GM12878 (cell line): ENCODE measurements around the gene FOXJ3. TPM values are rescaled to one million over a fixed set of nuclear protein-coding genes. Genes with fewer than 3 reads are reported as not detected.

Experiments
- ATAC-seq: fragments of 200-7000 bp; cut with Tn5 transposase; 3 replicates; pipeline ENCODE4 v1.9.1; 2020; ENCODE audit warnings: mild to moderate bottlenecking, moderate library complexity
- BruUV-seq: library from RNA; stranded (reverse); fragments of 400-500 nt; replicated peaks from 2 replicates; lab custom pipeline; 2021; lab: Mats Ljungman, UMichigan
- CTCF ChIA-PET: fragments of 300-600 bp; sonication (Branson Sonifier 250); formaldehyde crosslinking; extraction: SDS; loops from one replicate; lab custom pipeline; 2021; ENCODE audit warnings: inconsistent platforms; lab: Yijun Ruan, JAX
- POLR2A ChIA-PET: fragments of 350-600 bp; formaldehyde crosslinking; extraction: SDS; loops from one replicate; lab custom pipeline; 2021; ENCODE audit warnings: inconsistent platforms; lab: Charles Lee
- RAD21 ChIA-PET: fragments of 300-600 bp; sonication (Branson Sonifier 250); formaldehyde crosslinking; loops from one replicate; lab custom pipeline; 2023; ENCODE audit warnings: antibody characterized with exemption; ENCODE audit not compliant: unreplicated experiment; lab: Charles Lee
- SMC1A ChIA-PET: fragments of 300-600 bp; sonication (Branson Sonifier 250); formaldehyde crosslinking; loops from one replicate; lab custom pipeline; 2023; ENCODE audit not compliant: unreplicated experiment, uncharacterized antibody; lab: Charles Lee
- DNase-seq: peaks from one replicate; pipeline ENCODE4 v3.0.0-alpha.2; 2011; ENCODE audit warnings: low read depth, low spot score
- FAIRE-seq: peaks from 3 replicates; lab custom pipeline; 2011; peaks lifted over from hg19 to GRCh38; lab: Jason Lieb, UNC
- H2AFZ ChIP-seq: 2 replicates; pipeline ENCODE4 v1.6.0; 2011; ENCODE audit warnings: low read depth, low read length, control low read depth; ENCODE audit not compliant: control insufficient read depth
- H3K27ac ChIP-seq: 2 replicates; pipeline ENCODE4 v1.5.1; 2011; ENCODE audit warnings: control low read depth; ENCODE audit not compliant: control insufficient read depth, insufficient read depth
- H3K27me3 ChIP-seq, 2 experiments: replicated peaks in 1 of 2; 2 replicates each; pipeline versions ENCODE4 v1.6.0 to v1.6.1; 2011; ENCODE audit warnings: low read length in 1 of 2; ENCODE audit not compliant: control insufficient read depth in 2 of 2, insufficient read depth in 2 of 2
- H3K36me3 ChIP-seq, 2 experiments: 2 replicates each; pipeline ENCODE4 v1.5.1; 2011; ENCODE audit warnings: low read length in 1 of 2; ENCODE audit not compliant: control insufficient read depth in 2 of 2, insufficient read depth in 2 of 2
- H3K4me1 ChIP-seq: 2 replicates; pipeline ENCODE4 v1.6.1; 2011; ENCODE audit warnings: mild to moderate bottlenecking, low read length, moderate library complexity, mixed read lengths; ENCODE audit not compliant: control insufficient read depth, insufficient read depth
- H3K4me2 ChIP-seq: 2 replicates; pipeline ENCODE4 v1.6.0; 2011; ENCODE audit warnings: control low read depth; ENCODE audit not compliant: control insufficient read depth, insufficient read depth
- H3K4me3 ChIP-seq: fragments of 200-600 bp; sonication (generic); 2 replicates; pipeline ENCODE4 v1.5.1; 2016
- H3K79me2 ChIP-seq: 2 replicates; pipeline ENCODE4 v1.6.0; 2011; ENCODE audit warnings: low read length; ENCODE audit not compliant: control insufficient read depth, insufficient read depth
- H3K9ac ChIP-seq: 2 replicates; pipeline ENCODE4 v1.8.0; 2011; ENCODE audit warnings: low read length, control low read depth, mixed read lengths; ENCODE audit not compliant: control insufficient read depth, insufficient read depth
- H3K9me3 ChIP-seq: replicated peaks from 3 replicates; pipeline ENCODE4 v1.5.1; 2011; ENCODE audit warnings: mild to moderate bottlenecking, low read length; ENCODE audit not compliant: control insufficient read depth, insufficient read depth
- H4K20me1 ChIP-seq: 2 replicates; pipeline ENCODE4 v1.6.0; 2011; ENCODE audit not compliant: control insufficient read depth, insufficient read depth
- KAT2A ChIP-seq: conservative IDR thresholded peaks from 2 replicates; pipeline ENCODE4 v1.6.1; 2011; ENCODE audit warnings: low read depth, low read length; ENCODE audit not compliant: control insufficient read depth
- KLF5 ChIP-seq: fragments of 450-650 bp; IDR thresholded peaks from 2 replicates; pipeline ENCODE4 v1.6.1; 2014; ENCODE audit warnings: mild to moderate bottlenecking; ENCODE audit not compliant: partially characterized antibody
- RCOR1 ChIP-seq: conservative IDR thresholded peaks from 2 replicates; pipeline ENCODE4 v1.6.1; 2012; ENCODE audit warnings: low read depth, low read length, improper control_type of control experiment
- RFX5 ChIP-seq: IDR thresholded peaks from 2 replicates; pipeline ENCODE4 v1.6.1; 2011; ENCODE audit warnings: low read depth, low read length, improper control_type of control experiment
- SPI1 ChIP-seq: IDR thresholded peaks from 2 replicates; pipeline ENCODE4 v1.6.1; 2011; ENCODE audit warnings: low read depth, mild to moderate bottlenecking, low read length, moderate library complexity, borderline replicate concordance; ENCODE audit not compliant: insufficient read depth
- YBX1 ChIP-seq: fragments of 450-650 bp; IDR thresholded peaks from 2 replicates; pipeline ENCODE4 v1.6.1; 2016; ENCODE audit warnings: antibody characterized with exemption
- ZBTB33 ChIP-seq: fragments of 450-650 bp; IDR thresholded peaks from 2 replicates; pipeline ENCODE4 v1.6.1; 2017; ENCODE audit warnings: mild to moderate bottlenecking
- WGBS: methylation state at CpG from one replicate; pipeline ENCODE4 v1.1.6; 2016; ENCODE audit warnings: low lambda C conversion rate; ENCODE audit not compliant: insufficient replicate concordance, insufficient coverage; ENCODE audit errors: missing lambda C conversion rate; 5-methylcytosine and 5-hydroxymethylcytosine counted together
- in situ Hi-C: fragments of 300-500 bp; cut with MboI; formaldehyde crosslinking; loops from 9 replicates; pipeline ENCODE4 v1.14.3; 2018; ENCODE audit warnings: mixed read lengths
- intact Hi-C: fragments of 100-400 bp; cut with micrococcal nuclease; formaldehyde crosslinking; loops from one replicate; pipeline ENCODE4 v1.14.2; 2022; ENCODE audit not compliant: unreplicated experiment
- polyA plus RNA-seq, 11 experiments: library from polyadenylated mRNA; depleted of rRNA in 4 of 11; unstranded in 6 of 11; stranded (reverse) in 5 of 11; fragments of >200 nt; fragmentation: Nextera tagmentation in 4 of 11; fragmentation: Illumina TruSeq in 1 of 11; extraction: Ambion mirVana in 4 of 11; extraction: Trizol in 1 of 11; gene quantifications; 1 replicate in 1 of 11; 2 replicates in 10 of 11; pipeline versions ENCODE4 v1.2.1 to v1.2.3, GENCODE V29; 2011 to 2016; ENCODE audit warnings: inconsistent platforms in 2 of 11, missing spikeins in 2 of 11, low read depth in 1 of 11
- total RNA-seq, 4 experiments: library from RNA; depleted of rRNA in 3 of 4; stranded (reverse); fragments of >200 nt in 3 of 4; fragmentation: Illumina TruSeq in 1 of 4; extraction: Trizol in 1 of 4; gene quantifications; 2 replicates each; pipeline versions ENCODE4 v1.2.1 to v1.2.3, GENCODE V29; 2013 to 2021

Gene FOXJ3
- total and polyA plus RNA-seq, 10 of the 15 experiments (the other 5 are each of a cell fraction or from before 2014, with no cell fraction given), result 9.5 to 54.2 (median 24.7) TPM

- Histone ChIP-seq H3K27me3 (no peaks in the 10 kb centered on the region), H3K79me2 (peaks cover 12% of the 10 kb centered on the region), H3K9me3 (peaks cover 4% of the 10 kb centered on the region), H3K4me2 (no peak overlapping the region; the same call in 1 of the 2 replicates), H3K36me3 (peaks cover 5 to 10% of the 10 kb centered on the region in 2 experiments; a peak in 3 of 4 replicates), H3K27ac (no peak overlapping the region), H3K4me3 (0 out of 2 replicates have a peak overlapping the region, but pooled peaks have one; percentile 10), H4K20me1 (no peaks in the 10 kb centered on the region), H3K9ac (no peak overlapping the region), H2AFZ (no peak overlapping the region), H3K4me1 (no peaks in the 10 kb centered on the region)
- WGBS, result 93% methylated on average over 1 of the region's 1 CpG
- SMC1A ChIA-PET, result interaction anchor here (0.5 to 2.9 kb wide), 4 partner anchors 11 to 102 kb away, joined by 3 to 20 read pairs (median 4); no protein-coding TSS in a partner anchor
- intact Hi-C loops, result no loop called here
- FAIRE-seq (no peak), DNase-seq (no peak), ATAC-seq (0 out of 3 replicates have a peak, but pooled peaks have one; percentile 48)
- TF ChIP-seq RFX5 (no peak), KLF5 (no peak), SPI1 (0 out of 2 replicates have a peak, but pooled peaks have one; percentile 15), YBX1 (no peak), KAT2A (no peak), ZBTB33 (no peak), RCOR1 (no peak)
- in situ Hi-C loops, result no loop called here
- RAD21 ChIA-PET, result interaction anchor here (1.1 to 1.2 kb wide), 2 partner anchors 41 kb away, joined by 3 read pairs; no protein-coding TSS in a partner anchor
- CTCF ChIA-PET, result interaction anchor here (0.7 to 2.8 kb wide), 4 partner anchors 10 to 41 kb away, joined by 3 to 13 read pairs (median 5); no protein-coding TSS in a partner anchor
- no TSS peak for BruUV-seq
- POLR2A ChIA-PET, result interaction anchor here (1.3 kb wide), 1 partner anchor 48 kb away, joined by 3 read pairs; no protein-coding TSS in a partner anchor
Observed at GRCh38 chr1:42214447-42214871, 120.6 kb downstream of the FOXJ3 start.
